Smooth muscle cell of the brain vasculature (primary cell): ENCODE measurements around the gene LDLRAD1.
"Not testable (repeated sequence)": the region's sequence is repeated elsewhere in the genome, so short reads cannot be mapped to it uniquely, and the experiment has no call there.

Source experiments
- DNase-seq: peaks from one replicate; pipeline ENCODE4 v3.0.0-alpha.2; 2012; ENCODE audit warnings: low read depth, low spot score

The LDLRAD1 gene

DNA sequence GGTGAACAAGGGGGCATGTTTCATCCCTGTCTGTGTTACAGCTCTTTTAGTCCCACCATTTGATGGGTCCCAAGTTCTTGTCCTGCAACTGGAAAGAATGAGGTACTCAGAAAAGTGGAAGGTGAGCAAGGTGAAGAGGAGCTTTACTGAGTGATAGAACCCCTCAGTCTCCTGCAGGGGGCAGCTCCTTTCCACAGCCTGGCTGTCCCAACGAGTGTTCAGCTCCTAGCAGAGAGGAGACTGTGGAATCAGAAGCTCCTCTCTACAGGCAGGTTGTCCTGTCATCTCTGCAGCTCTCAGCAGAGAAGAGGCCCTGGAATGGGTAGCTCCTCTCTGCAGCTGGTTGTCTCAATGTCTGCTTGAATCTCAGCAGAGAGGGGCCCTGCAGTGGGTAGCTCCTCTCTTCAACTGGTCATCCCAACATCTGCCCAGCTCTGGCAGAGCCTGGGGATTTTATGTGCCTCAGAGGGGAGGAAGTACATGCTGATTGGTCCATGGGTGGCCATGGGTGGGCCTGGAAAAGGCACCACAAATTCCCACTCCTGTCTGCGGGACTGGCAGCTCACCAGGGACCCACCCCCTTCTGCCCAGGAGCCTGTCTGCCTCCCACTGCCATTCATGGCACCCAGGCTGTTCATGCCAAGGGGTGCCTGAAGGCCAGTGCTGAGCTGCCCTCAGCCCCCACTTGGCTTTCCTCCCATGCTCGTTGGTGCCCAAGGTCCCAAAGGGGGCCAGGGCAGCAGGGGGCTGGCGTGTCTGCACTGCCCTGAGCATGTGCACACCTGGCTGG lies 25.7 kb downstream of the LDLRAD1 start:
- no peak for DNase-seq

DNA sequence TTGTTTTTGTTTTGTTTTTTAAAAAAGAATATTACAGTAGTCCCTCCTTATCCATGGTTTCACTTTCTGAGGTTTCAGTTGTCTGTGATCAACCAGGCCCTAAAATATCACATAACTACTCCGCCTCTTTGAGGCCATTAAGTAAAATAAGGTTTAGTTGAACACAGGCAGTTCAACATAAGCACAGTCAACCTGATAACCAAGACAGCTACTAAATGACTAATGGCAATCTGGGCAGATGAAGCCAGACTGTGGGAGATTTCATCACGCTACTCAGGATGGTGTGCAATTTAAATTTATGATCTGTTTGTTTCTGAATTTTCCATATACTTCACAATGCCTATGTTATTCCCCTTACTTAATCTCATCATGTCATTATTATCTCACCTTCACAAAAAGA lies 30.1 kb downstream of the LDLRAD1 start:
- DNase-seq: no peak

GRCh38 chr1:53986458-53986857 lies 31.5 kb downstream of the LDLRAD1 start:
- no peak for DNase-seq

- DNase-seq: no peak
These were observed 33.3 kb downstream of the LDLRAD1 start for GRCh38 chr1:53984726-53985125.

GRCh38 chr1:53982763-53983104 lies 35.3 kb downstream of the LDLRAD1 start:
- DNase-seq: no peak

GRCh38 chr1:53982034-53982762 lies 35.8 kb downstream of the LDLRAD1 start:
- DNase-seq: no peak

DNA sequence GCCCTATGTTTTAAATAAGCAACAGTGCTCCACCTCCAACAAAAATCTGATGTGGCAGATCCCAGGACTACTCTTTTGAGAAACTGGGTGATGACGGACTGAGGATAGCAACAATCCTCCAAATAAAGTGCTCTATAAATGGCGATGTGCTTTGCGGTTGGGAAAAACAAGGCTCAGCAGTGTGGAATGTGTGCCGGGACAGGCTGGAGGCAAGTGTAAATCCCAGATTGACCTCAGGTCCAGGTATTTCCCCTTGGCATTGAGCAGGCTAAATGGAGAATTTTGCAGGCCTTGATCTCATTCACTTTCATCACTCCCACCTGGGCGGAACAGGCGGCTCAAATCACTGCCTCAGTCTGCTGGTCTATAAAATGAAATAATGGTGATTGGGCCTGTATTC lies 36.8 kb downstream of the LDLRAD1 start:
- DNase-seq: no peak

DNA sequence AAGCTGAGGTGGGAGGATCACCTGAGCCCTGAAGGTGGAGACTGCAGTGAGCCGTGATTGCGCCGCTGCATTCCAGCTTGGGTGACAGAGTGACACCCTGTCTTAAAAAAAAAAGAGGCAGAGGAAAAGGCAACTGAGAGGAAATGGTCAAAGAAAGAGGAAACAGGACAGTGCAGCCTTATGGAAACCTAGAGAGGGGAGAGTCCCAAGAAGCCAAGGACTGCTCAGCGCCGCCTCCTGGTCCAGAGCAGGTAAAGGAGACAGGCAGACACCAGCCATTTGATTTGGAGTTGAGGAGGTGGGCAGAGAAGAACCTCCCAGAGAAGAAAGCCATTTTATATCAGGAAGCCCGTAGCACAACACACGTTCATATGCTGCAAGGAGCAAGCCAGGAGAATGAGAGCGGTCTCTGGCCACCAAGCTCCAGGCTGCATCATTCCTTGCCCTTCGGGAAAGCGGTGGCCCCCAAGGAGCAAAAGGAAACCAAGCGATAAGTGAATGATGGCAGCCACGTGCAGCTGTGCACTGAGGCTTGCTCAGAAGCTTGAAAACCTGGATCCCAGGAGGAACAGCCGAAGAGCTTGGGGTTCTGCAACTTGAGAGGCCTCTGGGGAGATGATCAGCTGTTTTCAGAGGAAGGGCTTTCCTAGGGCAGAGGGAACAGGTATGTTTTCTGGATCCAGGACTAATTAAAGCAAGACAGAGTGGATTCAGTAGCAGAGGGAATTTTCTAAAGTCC lies 38.1 kb downstream of the LDLRAD1 start:
- DNase-seq: no peak

DNA sequence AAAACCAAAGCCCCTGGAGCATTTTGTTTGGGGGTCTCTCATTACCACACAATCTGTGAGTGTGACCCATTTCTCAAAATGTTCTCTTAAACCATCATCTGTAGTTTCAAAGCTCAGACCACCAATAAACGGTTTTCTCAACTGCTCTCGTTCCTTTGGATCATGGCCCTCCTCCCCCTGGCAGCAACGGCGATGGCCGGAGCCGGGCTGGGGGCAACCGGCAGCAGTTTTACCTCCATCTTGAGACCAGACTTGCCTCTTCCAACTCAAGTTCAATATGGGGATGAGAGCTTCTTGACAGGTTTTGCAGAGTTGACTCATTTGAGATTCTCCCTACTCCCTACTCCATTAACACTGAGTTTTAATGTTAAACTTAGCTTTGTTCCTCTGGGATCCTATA lies 42.1 kb downstream of the LDLRAD1 start:
- DNase-seq: no peak

- DNase-seq: peak; percentile 18
These were observed 46.3 kb downstream of the LDLRAD1 start for GRCh38 chr1:53971718-53972117.

DNA sequence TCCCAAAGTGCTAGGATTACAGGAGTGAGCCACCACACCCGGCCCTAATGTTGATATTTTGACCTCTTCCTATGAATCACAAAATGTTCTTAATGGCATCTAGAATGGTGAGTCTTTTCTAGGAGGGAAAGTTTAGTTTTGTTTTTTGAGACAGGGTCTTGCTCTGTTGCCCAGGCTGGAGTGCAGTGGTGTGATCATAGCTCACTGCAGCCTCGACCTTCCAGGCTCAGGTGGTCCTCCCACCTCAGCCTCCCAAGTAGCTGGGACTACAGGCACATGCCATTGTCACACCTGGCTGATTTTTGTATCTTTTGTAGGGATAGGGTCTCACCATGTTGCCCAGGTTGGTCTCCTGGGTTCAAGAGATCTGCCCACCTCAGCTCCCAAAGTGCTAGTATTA lies 48.7 kb downstream of the LDLRAD1 start:
- DNase-seq: not testable (repeated sequence)

- DNase-seq: no peak
These were observed 49.9 kb downstream of the LDLRAD1 start for GRCh38 chr1:53968125-53968513.

DNA sequence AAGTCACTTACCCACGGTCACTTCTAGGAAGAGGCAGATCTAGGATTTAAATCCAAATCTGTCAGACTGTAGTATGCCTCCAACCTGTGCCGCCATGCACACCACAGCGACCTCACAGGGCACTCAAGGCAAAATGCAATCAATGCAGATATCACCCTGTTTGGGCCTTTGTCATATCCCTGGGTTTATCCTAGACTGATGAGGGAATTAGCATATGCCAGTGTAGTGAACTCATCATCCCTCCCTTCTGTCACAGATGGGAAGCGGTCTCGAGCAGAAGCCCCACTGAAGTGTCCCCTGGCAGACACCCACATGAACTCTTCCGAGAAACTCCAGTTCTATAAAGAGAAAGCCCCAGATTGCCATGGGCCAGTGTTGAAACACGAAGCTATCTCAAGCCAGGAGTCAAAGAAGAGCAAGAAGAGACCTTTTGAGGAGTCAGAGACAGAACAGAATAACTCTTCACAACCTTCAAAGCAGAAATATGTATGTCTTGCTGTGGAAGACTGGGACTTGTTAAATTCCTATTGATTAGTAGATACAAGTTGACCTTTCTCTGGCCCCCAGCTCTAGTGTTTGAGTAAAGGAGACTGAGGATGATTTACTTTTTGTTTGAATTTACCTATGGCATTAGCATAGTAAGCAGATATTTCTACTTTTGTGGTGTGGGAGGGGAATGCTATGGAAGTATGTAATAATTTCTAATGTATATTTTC lies 50.4 kb downstream of the LDLRAD1 start:
- DNase-seq: no peak

GRCh38 chr1:53966794-53967193 lies 51.2 kb downstream of the LDLRAD1 start:
- DNase-seq: no peak

DNA sequence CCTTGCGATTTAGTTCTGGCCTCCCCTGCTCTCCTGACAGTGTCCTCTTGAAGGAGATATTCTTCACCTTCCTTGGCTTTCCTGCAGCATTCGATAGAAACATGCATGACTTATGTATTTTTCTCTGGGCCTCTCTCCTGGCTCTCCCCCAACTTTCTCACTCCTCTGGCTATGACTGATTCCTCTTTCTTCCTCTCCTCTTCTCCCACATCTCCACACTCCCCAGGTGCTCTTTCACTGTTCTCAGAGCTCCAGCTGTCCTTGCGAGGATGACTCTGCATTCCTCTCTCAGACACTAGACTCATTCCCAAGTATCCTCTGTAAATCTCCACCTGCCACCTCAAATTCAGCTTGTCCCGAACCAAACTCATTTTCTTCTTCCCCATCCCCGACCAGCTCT lies 53.9 kb downstream of the LDLRAD1 start:
- no peak for DNase-seq

DNA sequence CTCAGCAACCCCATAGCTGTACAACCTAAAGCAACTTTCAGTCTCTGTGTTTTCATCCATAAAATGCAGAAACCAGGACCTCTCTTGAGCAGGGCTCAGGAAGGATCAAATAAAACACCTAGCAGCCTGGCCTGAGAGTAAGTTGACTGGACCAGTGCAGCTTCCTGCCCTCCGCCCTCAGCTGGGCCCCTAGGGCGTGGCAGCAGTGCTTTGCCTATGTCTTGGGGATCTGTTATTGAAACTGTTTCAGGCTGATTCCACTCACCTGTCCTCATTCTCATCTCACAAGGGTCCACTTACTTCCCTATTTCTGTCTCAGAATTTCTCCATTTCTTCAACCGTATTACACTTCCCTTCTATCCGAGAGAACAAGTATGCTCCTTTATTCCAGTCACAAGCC lies 54.5 kb downstream of the LDLRAD1 start:
- DNase-seq: no peak

GRCh38 chr1:53962395-53962794 lies 55.6 kb downstream of the LDLRAD1 start:
- no peak for DNase-seq

DNA sequence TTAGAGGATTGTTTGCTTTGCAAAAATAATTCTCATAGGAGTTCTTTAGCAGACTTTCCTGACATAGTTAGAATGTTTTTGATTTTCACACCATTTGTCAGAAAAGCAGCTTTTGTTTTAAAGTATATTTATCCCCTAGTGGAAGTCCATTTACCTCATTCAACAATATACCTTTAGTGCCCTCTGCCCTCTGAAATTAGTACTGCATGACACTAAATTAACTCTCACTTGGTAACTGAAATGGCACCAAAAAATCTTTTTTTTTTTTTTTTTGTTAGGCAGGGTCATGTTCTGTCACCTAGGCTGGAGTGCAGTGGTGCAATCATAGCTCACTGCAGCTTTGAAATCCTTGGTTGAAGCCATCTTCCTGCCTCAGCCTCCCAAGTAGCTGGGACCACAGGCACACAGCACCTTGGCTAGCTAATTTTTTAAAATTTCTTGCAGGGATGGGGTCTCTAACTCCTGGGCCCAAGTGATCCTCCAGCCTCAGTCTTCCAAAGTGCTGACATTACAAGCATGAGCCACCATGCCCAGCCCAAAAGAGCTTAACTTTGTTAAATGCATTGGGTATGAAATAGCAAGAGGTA lies 58.2 kb downstream of the LDLRAD1 start:
- DNase-seq: no peak
